Measurements from ENCODE around the gene PLA2G4D.

Gene PLA2G4D

GRCh38 chr15:42071717-42072116 is 22.6 kb downstream of the PLA2G4D start:
- Histone ChIP-seq H3K27ac (ENCODE audit: low read depth, low read length) (no peak overlapping the region), H3K9me3 (ENCODE audit: control insufficient read depth, insufficient read depth, low read length) (no peaks in the 10 kb centered on the region), H3K4me3 (ENCODE audit: low read length) (no peak overlapping the region), H3K9me2 (replicated peaks; ENCODE audit: control insufficient read depth, low read length) (no peaks in the 10 kb centered on the region), H3F3A (ENCODE audit: control insufficient read depth, insufficient read depth) (no peaks in the 10 kb centered on the region), H3K4me2 (ENCODE audit: low read length) (no peak overlapping the region), H3K36me3 (ENCODE audit: control insufficient read depth, low read length) (no peaks in the 10 kb centered on the region), H3K79me2 (ENCODE audit: control insufficient read depth, low read length) (no peaks in the 10 kb centered on the region), H4K20me1 (ENCODE audit: control insufficient read depth, insufficient read depth, low read depth, low read length) (no peaks in the 10 kb centered on the region), H3K4me1 (ENCODE audit: control insufficient read depth, low read length) (no peaks in the 10 kb centered on the region), H3K27me3 (ENCODE audit: control insufficient read depth, low read length) (peaks cover 6% of the 10 kb centered on the region; the same call in 1 of the 2 replicates)
- TF ChIP-seq CTCF (IDR thresholded peaks at IDR 0.05; ENCODE audit: low read depth, low read length, poor library complexity, severe bottlenecking) (no peak), EZH2phosphoT487 (IDR thresholded peaks at IDR 0.05; ENCODE audit: borderline replicate concordance, low read length) (no peak)

DNA sequence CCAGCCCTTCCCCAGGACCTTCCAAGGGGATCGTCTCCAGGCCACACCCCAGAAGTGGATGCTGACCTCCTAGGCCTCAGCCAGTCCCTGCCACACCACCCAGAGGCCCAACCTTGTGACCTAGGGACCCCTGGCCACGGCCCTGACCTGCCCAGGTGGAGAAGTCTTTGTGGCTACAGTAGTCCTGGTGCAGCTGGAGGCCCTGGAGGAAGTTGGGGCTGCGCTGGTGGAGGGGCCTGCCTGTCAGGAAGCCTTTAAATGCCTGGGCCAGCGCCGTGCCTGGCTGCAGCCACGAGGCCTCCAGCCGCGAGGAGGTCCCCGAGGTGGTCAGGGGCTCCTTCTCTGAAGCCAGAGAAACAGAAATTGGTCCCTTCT is 23.4 kb downstream of the PLA2G4D start:
- Histone ChIP-seq H3K4me2 (ENCODE audit: low read length) (no peak overlapping the region), H3K27me3 (ENCODE audit: control insufficient read depth, low read length) (peaks cover 7% of the 10 kb centered on the region), H3K36me3 (ENCODE audit: control insufficient read depth, low read length) (no peaks in the 10 kb centered on the region), H4K20me1 (ENCODE audit: control insufficient read depth, insufficient read depth, low read depth, low read length) (no peaks in the 10 kb centered on the region), H3K9me2 (replicated peaks; ENCODE audit: control insufficient read depth, low read length) (no peaks in the 10 kb centered on the region), H3K79me2 (ENCODE audit: control insufficient read depth, low read length) (no peaks in the 10 kb centered on the region), H3K4me3 (ENCODE audit: low read length) (no peak overlapping the region), H3K9me3 (ENCODE audit: control insufficient read depth, insufficient read depth, low read length) (no peaks in the 10 kb centered on the region), H3F3A (ENCODE audit: control insufficient read depth, insufficient read depth) (no peaks in the 10 kb centered on the region), H3K4me1 (ENCODE audit: control insufficient read depth, low read length) (no peaks in the 10 kb centered on the region), H3K27ac (ENCODE audit: low read depth, low read length) (no peak overlapping the region)
- TF ChIP-seq EZH2phosphoT487 (IDR thresholded peaks at IDR 0.05; ENCODE audit: borderline replicate concordance, low read length), result no peak
- no peak for TF ChIP-seq CTCF (IDR thresholded peaks at IDR 0.05; ENCODE audit: low read depth, low read length, poor library complexity, severe bottlenecking)

GRCh38 chr15:42070279-42070975 is 23.9 kb downstream of the PLA2G4D start:
- H3K27ac ChIP-seq (ENCODE audit: low read depth, low read length), result no peak overlapping the region
- no peak for TF ChIP-seq CTCF (IDR thresholded peaks at IDR 0.05; ENCODE audit: low read depth, low read length, poor library complexity, severe bottlenecking)
- no peak for TF ChIP-seq EZH2phosphoT487 (IDR thresholded peaks at IDR 0.05; ENCODE audit: borderline replicate concordance, low read length)
- H3K4me1 ChIP-seq (ENCODE audit: control insufficient read depth, low read length), result peaks cover under 1% of the 10 kb centered on the region; the same call in 1 of the 2 replicates
- no peak overlapping the region for H3K4me3 ChIP-seq (ENCODE audit: low read length)
- H3K9me3 ChIP-seq (ENCODE audit: control insufficient read depth, insufficient read depth, low read length), result no peaks in the 10 kb centered on the region
- H3F3A ChIP-seq (ENCODE audit: control insufficient read depth, insufficient read depth), result no peaks in the 10 kb centered on the region
- no peaks in the 10 kb centered on the region for H4K20me1 ChIP-seq (ENCODE audit: control insufficient read depth, insufficient read depth, low read depth, low read length)
- H3K36me3 ChIP-seq (ENCODE audit: control insufficient read depth, low read length), result no peaks in the 10 kb centered on the region
- no peaks in the 10 kb centered on the region for H3K9me2 ChIP-seq (replicated peaks; ENCODE audit: control insufficient read depth, low read length)
- H3K27me3 ChIP-seq (ENCODE audit: control insufficient read depth, low read length), result peaks cover 9% of the 10 kb centered on the region
- no peak overlapping the region for H3K4me2 ChIP-seq (ENCODE audit: low read length)
- H3K79me2 ChIP-seq (ENCODE audit: control insufficient read depth, low read length), result no peaks in the 10 kb centered on the region
